SK-N-SH treated with all-trans-retinoic acid at 6 μM for 48 hours (cell line): ENCODE measurements around the gene UBE2S.

Source experiments
- CSRNP3 ChIP-seq: fragments of 250-450 bp; sonication (Bioruptor Pico); IDR thresholded peaks from 2 replicates; pipeline ENCODE4 v1.5.1; 2021; ENCODE audit warnings: mild to moderate bottlenecking, moderate library complexity
- PATZ1 ChIP-seq: fragments of 250-450 bp; sonication (Bioruptor Pico); IDR thresholded peaks from 2 replicates; pipeline ENCODE4 v1.8.0; 2020; ENCODE audit warnings: mild to moderate bottlenecking, moderate library complexity, borderline replicate concordance
- SNAI2 ChIP-seq: fragments of 250-450 bp; sonication (Bioruptor Pico); IDR thresholded peaks from 2 replicates; pipeline ENCODE4 v1.5.0; 2020; ENCODE audit warnings: mild to moderate bottlenecking, moderate library complexity
- ZFP3 ChIP-seq: fragments of 250-450 bp; sonication (Bioruptor Pico); IDR thresholded peaks from 2 replicates; pipeline ENCODE4 v1.5.0; 2020; ENCODE audit warnings: mild to moderate bottlenecking, moderate library complexity
- ZNF565 ChIP-seq: fragments of 450-650 bp; formaldehyde crosslinking; conservative IDR thresholded peaks from 2 replicates; pipeline ENCODE4 v1.5.0; 2020; ENCODE audit warnings: low read depth, mild to moderate bottlenecking, moderate library complexity
- ZNF8 ChIP-seq: fragments of 450-650 bp; formaldehyde crosslinking; IDR thresholded peaks from 2 replicates; pipeline ENCODE4 v1.5.0; 2020; ENCODE audit warnings: mild to moderate bottlenecking, moderate library complexity

GRCh38 chr19:55382013-55382412 is 25.6 kb downstream of the UBE2S start:
- TF ChIP-seq SNAI2 (CRISPR knock-in tag) (no peak), ZNF565 (CRISPR knock-in tag) (no peak), PATZ1 (CRISPR knock-in tag) (no peak), CSRNP3 (CRISPR knock-in tag) (no peak), ZFP3 (CRISPR knock-in tag) (no peak), ZNF8 (CRISPR knock-in tag) (no peak)
